H1 (cell line): ENCODE data around the gene IKZF3.
"Not testable (repeated sequence)": the region's sequence is repeated elsewhere in the genome, so short reads cannot be mapped to it uniquely, and the experiment has no call there.

Source experiments
- EZH2 ChIP-seq: fragments of 200-600 bp; sonication (generic); IDR thresholded peaks from 2 replicates; pipeline ENCODE4 v1.7.1; 2012; ENCODE audit warnings: low read depth, mild to moderate bottlenecking, moderate library complexity, low read length, inconsistent platforms; ENCODE audit not compliant: severe bottlenecking
- YY1 ChIP-seq: IDR thresholded peaks from 2 replicates; pipeline ENCODE4 v1.6.1; 2011; ENCODE audit warnings: low read depth, mild to moderate bottlenecking, low read length

DNA sequence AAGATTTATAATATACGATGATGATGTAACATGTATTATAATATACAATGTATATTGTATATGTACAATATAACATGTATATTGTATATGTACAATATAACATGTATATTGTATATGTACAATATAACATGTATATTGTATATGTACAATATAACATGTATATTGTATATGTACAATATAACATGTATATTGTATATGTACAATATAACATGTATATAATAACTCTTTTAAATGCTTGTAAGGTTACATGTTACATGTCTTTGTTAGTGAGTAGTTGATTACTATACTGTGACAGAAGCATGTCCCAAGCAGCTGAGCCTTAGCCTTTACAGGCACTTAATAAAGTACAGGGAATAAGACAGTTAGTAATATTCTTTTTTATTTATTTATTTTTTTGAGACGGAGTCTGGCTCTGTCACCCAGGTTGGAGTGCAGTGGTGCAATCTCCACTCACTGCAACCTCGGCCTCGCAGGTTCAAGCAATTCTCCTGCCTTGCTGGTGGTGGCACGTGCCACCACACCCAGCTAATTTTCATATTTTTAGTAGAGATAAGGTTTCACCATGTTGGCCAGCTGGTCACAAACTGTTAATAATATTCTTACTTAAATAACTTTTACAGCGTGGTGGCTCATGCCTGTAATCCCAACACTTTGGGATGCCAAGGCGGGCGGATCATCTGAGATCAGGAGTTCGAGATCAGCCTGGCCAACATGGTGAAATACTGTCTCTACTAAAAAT lies 8.0 kb downstream of the IKZF3 start:
- not testable (repeated sequence) for TF ChIP-seq YY1, EZH2
